ENCODE measurements around the gene ZNF678.

GRCh38 chr1:227548119-227548397 lies 15.3 kb upstream of the ZNF678 start:
- TF ChIP-seq CTCF (IDR thresholded peaks at IDR 0.05; ENCODE audit: poor library complexity) (no peak), EZH2 (IDR thresholded peaks at IDR 0.05; ENCODE audit: borderline replicate concordance) (no peak), EZH2phosphoT487 (IDR thresholded peaks at IDR 0.05; ENCODE audit: low read depth, severe bottlenecking, unreplicated experiment) (no peak)

Measured in hepatocyte (in vitro differentiated cells).